GM19463 (cell line): ENCODE results near the gene PCBP2.
"Not testable (repeated sequence)": the region's sequence is repeated elsewhere in the genome, so short reads cannot be mapped to it uniquely, and the experiment has no call there.

Experiments used
- ATAC-seq: cut with Tn5 transposase; IDR thresholded peaks from one replicate; pipeline ENCODE4 v1.9.1; 2021; ENCODE audit warnings: mild to moderate bottlenecking, moderate library complexity; ENCODE audit not compliant: unreplicated experiment

Gene PCBP2

GRCh38 chr12:53439582-53439981 is 12.3 kb upstream of the PCBP2 start:
- not testable (repeated sequence) for ATAC-seq

GRCh38 chr12:53441040-53441833 is 10.7 kb upstream of the PCBP2 start, which contains the start of gene PRR13:
Gene PRR13 (plus strand): TSS chr12:53441734. CDS start chr12:53442715, 981 bp downstream.
- peak; percentile 97 for ATAC-seq

- ATAC-seq = no peak
These were observed 7.9 kb upstream of the PCBP2 start for GRCh38 chr12:53443955-53444354.

- not testable (repeated sequence) for ATAC-seq
These were observed 7.1 kb upstream of the PCBP2 start for GRCh38 chr12:53444593-53445325.

GRCh38 chr12:53450936-53451335 is 966 bp upstream of the PCBP2 start:
- no peak for ATAC-seq

- ATAC-seq = no peak
These were observed 516 bp downstream of the PCBP2 start for GRCh38 chr12:53452159-53453077.

- ATAC-seq = no peak
These were observed 2.2 kb downstream of the PCBP2 start for GRCh38 chr12:53453953-53454640.

- ATAC-seq = no peak
These were observed 2.8 kb downstream of the PCBP2 start for GRCh38 chr12:53454707-53455106.

- no peak for ATAC-seq
These were observed 4.9 kb downstream of the PCBP2 start for GRCh38 chr12:53456654-53457366.

- ATAC-seq = no peak
These were observed 7.2 kb downstream of the PCBP2 start for GRCh38 chr12:53459097-53459496.

GRCh38 chr12:53461059-53461458 is 9.2 kb downstream of the PCBP2 start:
- ATAC-seq = no peak

- ATAC-seq = no peak
These were observed 9.7 kb downstream of the PCBP2 start for GRCh38 chr12:53461591-53461990.

GRCh38 chr12:53462935-53463334 is 11.0 kb downstream of the PCBP2 start:
- ATAC-seq = no peak

GRCh38 chr12:53463802-53464560 is 12.1 kb downstream of the PCBP2 start:
- no peak for ATAC-seq

GRCh38 chr12:53464685-53465418 is 12.9 kb downstream of the PCBP2 start:
- no peak for ATAC-seq

GRCh38 chr12:53465679-53466078 is 13.8 kb downstream of the PCBP2 start:
- ATAC-seq = no peak

GRCh38 chr12:53466640-53467039 is 14.7 kb downstream of the PCBP2 start:
- no peak for ATAC-seq

GRCh38 chr12:53467082-53467481 is 15.2 kb downstream of the PCBP2 start:
- ATAC-seq = no peak
